Activated CD4-positive, alpha-beta T cell treated with anti-CD3 and anti-CD28 coated beads for 48 hours (primary cell): ENCODE results near the gene XCL2.
"Not testable (repeated sequence)": the region's sequence is repeated elsewhere in the genome, so short reads cannot be mapped to it uniquely, and the experiment has no call there.

Source experiments
- DNase-seq: peaks from one replicate; pipeline ENCODE4 v3.0.0-alpha.2; 2020

XCL2 gene

GRCh38 chr1:168555508-168556046 is 11.8 kb upstream of the XCL2 start:
- no peak for DNase-seq

- DNase-seq: no peak
These were observed 11.0 kb upstream of the XCL2 start for GRCh38 chr1:168554603-168555483.

GRCh38 chr1:168553680-168554553 is 10.1 kb upstream of the XCL2 start:
- DNase-seq: no peak

- no peak for DNase-seq
These were observed 9.2 kb upstream of the XCL2 start for GRCh38 chr1:168552961-168553360.

GRCh38 chr1:168551688-168552087 is 7.9 kb upstream of the XCL2 start:
- DNase-seq: no peak

- no peak for DNase-seq
These were observed 7.2 kb upstream of the XCL2 start for GRCh38 chr1:168550971-168551370.

- DNase-seq: not testable (repeated sequence)
These were observed 2.7 kb upstream of the XCL2 start for GRCh38 chr1:168546553-168546895.

- not testable (repeated sequence) for DNase-seq
These were observed 2.1 kb upstream of the XCL2 start for GRCh38 chr1:168545678-168546552.

- DNase-seq: not testable (repeated sequence)
These were observed 819 bp downstream of the XCL2 start for GRCh38 chr1:168542978-168543377.

GRCh38 chr1:168540798-168541197 is 3.0 kb downstream of the XCL2 start:
- DNase-seq: not testable (repeated sequence)

GRCh38 chr1:168535536-168535935 is 8.3 kb downstream of the XCL2 start:
- no peak for DNase-seq

- no peak for DNase-seq
These were observed 12.0 kb downstream of the XCL2 start for GRCh38 chr1:168531615-168532345.

- DNase-seq: no peak
These were observed 14.3 kb downstream of the XCL2 start for GRCh38 chr1:168529518-168529917.

GRCh38 chr1:168521401-168522000 is 22.3 kb downstream of the XCL2 start:
- DNase-seq: no peak

GRCh38 chr1:168520832-168521231 is 23.0 kb downstream of the XCL2 start:
- DNase-seq: no peak

GRCh38 chr1:168520052-168520751 is 23.6 kb downstream of the XCL2 start:
- peak; percentile 52 for DNase-seq

- DNase-seq: no peak
These were observed 25.0 kb downstream of the XCL2 start for GRCh38 chr1:168518813-168519212.

- no peak for DNase-seq
These were observed 25.6 kb downstream of the XCL2 start for GRCh38 chr1:168518201-168518689.

GRCh38 chr1:168514455-168514854 is 29.3 kb downstream of the XCL2 start:
- DNase-seq: no peak

- no peak for DNase-seq
These were observed 30.0 kb downstream of the XCL2 start for GRCh38 chr1:168513656-168514404.
